ENCODE results near the gene KTN1.

GRCh38 chr14:55600784-55601561, 21.0 kb downstream of the KTN1 start:
- no peak for TF ChIP-seq CTCF (IDR thresholded peaks at IDR 0.05)
- TF ChIP-seq EZH2 (IDR thresholded peaks at IDR 0.05): no peak
- TF ChIP-seq EZH2phosphoT487 (IDR thresholded peaks at IDR 0.05): no peak

Data from neural progenitor cell (in vitro differentiated cells).